LHCN-M2 (cell line): Measurements from ENCODE around the gene PKNOX2. TPM values are rescaled to one million over a fixed set of nuclear protein-coding genes. Genes with fewer than 3 reads are reported as not detected.

ENCODE experiments used
- DNase-seq: peaks from one replicate; pipeline ENCODE4 v3.0.0-alpha.2; 2012; ENCODE audit warnings: low read depth
- total RNA-seq: library from RNA; depleted of rRNA; stranded (reverse); fragments of >200 nt; gene quantifications from 2 replicates; pipeline ENCODE4 v1.2.3, GENCODE V29; 2014

Gene PKNOX2
- total RNA-seq, 1 experiment from 2014 or later = 14.6 TPM

GRCh38 chr11:125306476-125306875 is 141.9 kb downstream of the PKNOX2 start:
- no peak for DNase-seq

GRCh38 chr11:125308246-125308645 is 143.7 kb downstream of the PKNOX2 start:
- no peak for DNase-seq

GRCh38 chr11:125312391-125312790 is 147.8 kb downstream of the PKNOX2 start:
- DNase-seq = no peak

GRCh38 chr11:125312812-125313211 is 148.3 kb downstream of the PKNOX2 start:
- no peak for DNase-seq

GRCh38 chr11:125313271-125314219 is 149.0 kb downstream of the PKNOX2 start:
- peak; percentile 70 for DNase-seq

- no peak for DNase-seq
Observed at GRCh38 chr11:125314276-125315078, 149.9 kb downstream of the PKNOX2 start.

GRCh38 chr11:125315079-125315740 is 150.7 kb downstream of the PKNOX2 start:
- peak; percentile 93 for DNase-seq

- DNase-seq = no peak
Observed at GRCh38 chr11:125317416-125317815, 152.9 kb downstream of the PKNOX2 start.

- no peak for DNase-seq
Observed at GRCh38 chr11:125319649-125320048, 155.1 kb downstream of the PKNOX2 start.

- DNase-seq = no peak
Observed at GRCh38 chr11:125320347-125321076, 156.0 kb downstream of the PKNOX2 start.

- DNase-seq = no peak
Observed at GRCh38 chr11:125322289-125322688, 157.7 kb downstream of the PKNOX2 start.

GRCh38 chr11:125325196-125325595 is 160.6 kb downstream of the PKNOX2 start:
- DNase-seq = no peak

- no peak for DNase-seq
Observed at GRCh38 chr11:125326126-125326525, 161.6 kb downstream of the PKNOX2 start.

GRCh38 chr11:125327518-125328224 is 163.1 kb downstream of the PKNOX2 start:
- DNase-seq = no peak

- no peak for DNase-seq
Observed at GRCh38 chr11:125328225-125328580, 163.7 kb downstream of the PKNOX2 start.

GRCh38 chr11:125329786-125330185 is 165.2 kb downstream of the PKNOX2 start:
- DNase-seq = no peak

- no peak for DNase-seq
Observed at GRCh38 chr11:125330462-125331325, 166.1 kb downstream of the PKNOX2 start.

GRCh38 chr11:125331357-125332035 is 166.9 kb downstream of the PKNOX2 start:
- no peak for DNase-seq

GRCh38 chr11:125332821-125333220 is 168.3 kb downstream of the PKNOX2 start:
- no peak for DNase-seq
